ENCODE data around the gene CLOCK.

Gene CLOCK

GRCh38 chr4:55407119-55407518 is 139.6 kb downstream of the CLOCK start:
- TF ChIP-seq, protein P1, sequence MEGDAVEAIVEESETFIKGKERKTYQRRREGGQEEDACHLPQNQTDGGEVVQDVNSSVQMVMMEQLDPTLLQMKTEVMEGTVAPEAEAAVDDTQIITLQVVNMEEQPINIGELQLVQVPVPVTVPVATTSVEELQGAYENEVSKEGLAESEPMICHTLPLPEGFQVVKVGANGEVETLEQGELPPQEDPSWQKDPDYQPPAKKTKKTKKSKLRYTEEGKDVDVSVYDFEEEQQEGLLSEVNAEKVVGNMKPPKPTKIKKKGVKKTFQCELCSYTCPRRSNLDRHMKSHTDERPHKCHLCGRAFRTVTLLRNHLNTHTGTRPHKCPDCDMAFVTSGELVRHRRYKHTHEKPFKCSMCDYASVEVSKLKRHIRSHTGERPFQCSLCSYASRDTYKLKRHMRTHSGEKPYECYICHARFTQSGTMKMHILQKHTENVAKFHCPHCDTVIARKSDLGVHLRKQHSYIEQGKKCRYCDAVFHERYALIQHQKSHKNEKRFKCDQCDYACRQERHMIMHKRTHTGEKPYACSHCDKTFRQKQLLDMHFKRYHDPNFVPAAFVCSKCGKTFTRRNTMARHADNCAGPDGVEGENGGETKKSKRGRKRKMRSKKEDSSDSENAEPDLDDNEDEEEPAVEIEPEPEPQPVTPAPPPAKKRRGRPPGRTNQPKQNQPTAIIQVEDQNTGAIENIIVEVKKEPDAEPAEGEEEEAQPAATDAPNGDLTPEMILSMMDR (IDR thresholded peaks at IDR 0.05; ENCODE audit: low read depth, low read length): no peak
- no peak overlapping the region for H3K4me3 ChIP-seq (ENCODE audit: low read depth, low read length)

GRCh38 chr4:55406545-55406944 is 140.2 kb downstream of the CLOCK start:
- H3K4me3 ChIP-seq (ENCODE audit: low read depth, low read length): no peak overlapping the region

GRCh38 chr4:55405073-55405472 is 141.6 kb downstream of the CLOCK start:
- no peak overlapping the region for H3K4me3 ChIP-seq (ENCODE audit: low read depth, low read length)
- TF ChIP-seq, protein P1 (IDR thresholded peaks at IDR 0.05; ENCODE audit: low read depth, low read length): no peak

More at GRCh38 chr4:55406545-55406944, 140.2 kb downstream of the CLOCK start:
- TF ChIP-seq, protein P1 (IDR thresholded peaks at IDR 0.05; ENCODE audit: low read depth, low read length): no peak

DNA sequence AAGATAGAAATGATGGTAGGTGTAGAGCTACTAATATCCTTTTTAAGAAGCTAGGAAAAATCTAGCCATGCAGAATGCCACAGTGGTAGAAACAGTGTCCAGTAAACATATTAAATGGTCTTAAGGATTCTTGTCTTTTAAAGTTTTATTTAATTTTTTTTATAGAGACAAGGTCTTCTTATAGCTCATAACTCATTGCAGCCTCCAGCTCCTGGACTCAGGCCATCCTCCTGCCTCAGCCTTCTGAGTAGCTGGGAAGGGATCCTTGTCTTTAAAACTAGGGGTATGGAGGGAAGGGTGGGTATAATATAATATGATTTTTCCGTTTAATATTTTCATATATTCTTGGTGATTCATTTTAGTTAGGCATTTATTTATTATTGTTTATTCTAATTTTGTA is 147.1 kb downstream of the CLOCK start:
- TF ChIP-seq, protein P1 (IDR thresholded peaks at IDR 0.05; ENCODE audit: low read depth, low read length): no peak
- H3K4me3 ChIP-seq (ENCODE audit: low read depth, low read length): peak overlapping the region; percentile 92

DNA sequence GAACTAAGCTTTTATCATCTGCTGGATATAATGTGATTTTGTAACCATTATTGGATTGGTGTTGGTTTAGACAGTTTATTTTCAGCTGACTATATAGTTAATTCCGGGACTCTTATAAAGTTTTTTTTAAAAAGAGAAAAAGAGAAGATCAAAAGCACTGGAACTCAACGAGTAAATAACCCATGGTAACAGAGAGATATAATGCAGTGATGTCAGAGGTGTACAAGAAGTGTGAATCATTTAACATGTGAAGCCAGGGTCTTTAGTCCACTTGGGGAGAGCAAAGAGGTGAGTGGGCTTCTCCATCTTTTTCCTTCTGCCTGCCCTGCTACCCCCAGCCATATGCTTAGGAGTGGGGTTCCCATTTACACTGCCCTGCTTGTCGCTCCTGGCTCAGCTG is 147.7 kb downstream of the CLOCK start:
- peak overlapping the region; percentile 92 for H3K4me3 ChIP-seq (ENCODE audit: low read depth, low read length)

DNA sequence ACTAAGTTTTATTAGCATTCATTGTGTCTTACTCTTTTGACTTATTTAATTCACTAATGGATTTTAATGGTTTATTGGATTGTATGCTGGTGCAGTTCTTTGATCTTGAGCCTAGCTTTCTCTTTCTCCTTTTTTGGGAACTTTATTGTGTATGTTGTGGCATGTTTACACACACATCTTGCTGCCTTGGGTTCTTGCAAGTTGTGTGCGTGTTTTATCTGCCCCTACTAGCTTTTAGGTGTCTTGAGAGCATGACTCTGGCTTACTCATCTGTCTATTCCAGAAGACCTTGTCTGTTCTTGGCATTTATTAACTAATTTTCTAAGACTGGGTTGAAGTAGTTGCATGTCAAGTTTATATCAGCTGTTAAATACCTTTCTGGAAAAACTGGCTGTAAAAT is 148.2 kb downstream of the CLOCK start:
- H3K4me3 ChIP-seq (ENCODE audit: low read depth, low read length): peak overlapping the region; percentile 92
- TF ChIP-seq, protein P1 (IDR thresholded peaks at IDR 0.05; ENCODE audit: low read depth, low read length): no peak

More for the DNA sequence above, 147.7 kb downstream of the CLOCK start:
- TF ChIP-seq, protein P1 (IDR thresholded peaks at IDR 0.05; ENCODE audit: low read depth, low read length): no peak

- TF ChIP-seq, protein P1 (IDR thresholded peaks at IDR 0.05; ENCODE audit: low read depth, low read length): no peak
- peak overlapping the region; percentile 92 for H3K4me3 ChIP-seq (ENCODE audit: low read depth, low read length)
Observed at GRCh38 chr4:55397520-55398321, 149.0 kb downstream of the CLOCK start.
